Measurements from ENCODE around the gene LINGO3. TPM values are rescaled to one million over a fixed set of nuclear protein-coding genes. Genes with fewer than 3 reads are reported as not detected.

Gene LINGO3
- total and polyA plus RNA-seq, 2 experiments from 2014 or later = 0.29 to 0.45 TPM

GRCh38 chr19:2334986-2335846, 27.3 kb upstream of the LINGO3 start:
- H3K4me3 Mint-ChIP-seq = no peak overlapping the region
- H3K27ac ChIP-seq (ENCODE audit: low read depth) = 0 out of 2 replicates have a peak overlapping the region, but pooled peaks have one; percentile 39
- no peak for TF ChIP-seq POLR2AphosphoS5 (IDR thresholded peaks at IDR 0.05; ENCODE audit: low read depth)
- TF ChIP-seq ZNF114 (CRISPR knock-in tag; IDR thresholded peaks at IDR 0.05) = no peak
- TF ChIP-seq EZH2phosphoT487 (IDR thresholded peaks at IDR 0.05; ENCODE audit: unreplicated experiment) = no peak
- TF ChIP-seq JUNB (IDR thresholded peaks at IDR 0.05; ENCODE audit: unreplicated experiment) = no peak
- TF ChIP-seq ETS1 (IDR thresholded peaks at IDR 0.05) = no peak
- TF ChIP-seq ZNF462 (CRISPR knock-in tag; IDR thresholded peaks at IDR 0.05) = no peak
- TF ChIP-seq EZH2 (IDR thresholded peaks at IDR 0.05; ENCODE audit: low read depth, unreplicated experiment) = no peak
- TF ChIP-seq REST (IDR thresholded peaks at IDR 0.05; ENCODE audit: unreplicated experiment) = no peak
- TF ChIP-seq CTCF (conservative IDR thresholded peaks at IDR 0.05; ENCODE audit: low read depth in 2 of 2) = no peak
- TF ChIP-seq ZNF331 (CRISPR knock-in tag; IDR thresholded peaks at IDR 0.05; ENCODE audit: low read depth) = no peak
- TF ChIP-seq STAT1 (IDR thresholded peaks at IDR 0.05; ENCODE audit: unreplicated experiment) = no peak
- no peak for TF ChIP-seq NANOG (IDR thresholded peaks at IDR 0.05; ENCODE audit: borderline replicate concordance)
- no peak for TF ChIP-seq CREB1 (CRISPR knock-in tag; IDR thresholded peaks at IDR 0.05; ENCODE audit: low read depth)
- peaks cover 20% of the 10 kb centered on the region for H3K27me3 Mint-ChIP-seq (ENCODE audit: insufficient read depth, low read depth, poor library complexity)
- H2AFZ ChIP-seq = no peak overlapping the region
- no peak overlapping the region for H3K4me2 ChIP-seq
- peaks cover 13% of the 10 kb centered on the region for H3K9me3 Mint-ChIP-seq
- no peak for DNase-seq (ENCODE audit: low spot score)
- H3K4me1 ChIP-seq (ENCODE audit: insufficient read depth) = peaks cover 10% of the 10 kb centered on the region
- H3K4me3 ChIP-seq = no peak overlapping the region
- no peaks in the 10 kb centered on the region for H3K27me3 ChIP-seq (ENCODE audit: insufficient read depth)
- H4K20me1 ChIP-seq (replicated peaks; ENCODE audit: insufficient read depth) = peaks cover 9% of the 10 kb centered on the region
- H3K4me1 Mint-ChIP-seq = peaks cover 32% of the 10 kb centered on the region
- H3K36me3 Mint-ChIP-seq (ENCODE audit: low read depth) = peaks cover 24% of the 10 kb centered on the region
- peaks cover 47% of the 10 kb centered on the region for H3K79me2 ChIP-seq (replicated peaks; ENCODE audit: insufficient read depth)
- peaks cover 24% of the 10 kb centered on the region for H3F3A ChIP-seq (replicated peaks; ENCODE audit: low read depth)
- no peak overlapping the region for H3K27ac Mint-ChIP-seq
- ATAC-seq = no peak
- no peaks in the 10 kb centered on the region; the same call in 1 of the 2 replicates for H3K9me2 ChIP-seq (ENCODE audit: insufficient read depth)
- H3K36me3 ChIP-seq (ENCODE audit: insufficient read depth) = no peaks in the 10 kb centered on the region

All from GM23338 (cell line).